CD4-positive, alpha-beta T cell treated with Interleukin-10 for 1 hour (primary cell): ENCODE data around the gene EEF2.

Experiments used
- DNase-seq: peaks from one replicate; pipeline ENCODE4 v3.0.0-alpha.2; 2020

EEF2 gene

GRCh38 chr19:3984908-3985642 lies at the start of gene EEF2:
TSS of gene EEF2 (minus strand) at chr19:3985463. CDS start at chr19:3985380, 83 bp downstream.
- peak; percentile 93 for DNase-seq

GRCh38 chr19:4034048-4035017 lies 49.1 kb upstream of the EEF2 start:
- DNase-seq, result no peak

GRCh38 chr19:4033028-4033956 lies 48.0 kb upstream of the EEF2 start:
- DNase-seq, result no peak

- no peak for DNase-seq
These were observed 47.2 kb upstream of the EEF2 start for GRCh38 chr19:4032436-4032835.

- no peak for DNase-seq
These were observed 46.2 kb upstream of the EEF2 start for GRCh38 chr19:4031420-4031819.

- DNase-seq, result no peak
These were observed 45.7 kb upstream of the EEF2 start for GRCh38 chr19:4030981-4031380.

GRCh38 chr19:4030552-4030951 lies 45.3 kb upstream of the EEF2 start:
- no peak for DNase-seq

GRCh38 chr19:4029247-4029614 lies 44.0 kb upstream of the EEF2 start:
- no peak for DNase-seq

- DNase-seq, result no peak
These were observed 43.3 kb upstream of the EEF2 start for GRCh38 chr19:4028334-4029246.

- DNase-seq, result no peak
These were observed 41.9 kb upstream of the EEF2 start for GRCh38 chr19:4027146-4027545.

GRCh38 chr19:4025317-4025716 lies 40.1 kb upstream of the EEF2 start:
- DNase-seq, result no peak

GRCh38 chr19:4023600-4024398 lies 38.5 kb upstream of the EEF2 start:
- no peak for DNase-seq

- DNase-seq, result no peak
These were observed 34.3 kb upstream of the EEF2 start for GRCh38 chr19:4019578-4019977.

- no peak for DNase-seq
These were observed 33.7 kb upstream of the EEF2 start for GRCh38 chr19:4018775-4019504.

- no peak for DNase-seq
These were observed 32.9 kb upstream of the EEF2 start for GRCh38 chr19:4018140-4018613.

GRCh38 chr19:4016903-4017638 lies 31.8 kb upstream of the EEF2 start:
- DNase-seq, result no peak

GRCh38 chr19:4016486-4016885 lies 31.2 kb upstream of the EEF2 start:
- no peak for DNase-seq

- DNase-seq, result no peak
These were observed 30.6 kb upstream of the EEF2 start for GRCh38 chr19:4015705-4016402.
